K562 (cell line): ENCODE data around the gene PAIP2. TPM values are rescaled to one million over a fixed set of nuclear protein-coding genes. Genes with fewer than 3 reads are reported as not detected.

Experiments
- ATAC-seq: fragments of 200-7000 bp; cut with Tn5 transposase; 3 replicates; pipeline ENCODE4 v1.9.1; 2020; ENCODE audit warnings: moderate library complexity
- BruUV-seq: library from RNA; stranded (reverse); fragments of 400-500 nt; replicated peaks from 2 replicates; lab custom pipeline; 2021; lab: Mats Ljungman, UMichigan
- CTCF ChIA-PET: fragments of 300-600 bp; formaldehyde crosslinking; extraction: SDS; loops from one replicate; lab custom pipeline; 2021; ENCODE audit warnings: low intra/inter-chr PET ratio; lab: Yijun Ruan, JAX
- POLR2A ChIA-PET: fragments of 300-600, 350-650 bp; sonication (Branson Sonifier 250); formaldehyde crosslinking; extraction: SDS; loops from one replicate; lab custom pipeline; 2021; ENCODE audit warnings: antibody characterized with exemption, inconsistent platforms; lab: Yijun Ruan, JAX
- DNase-seq, 4 experiments: peaks; one replicate each; pipeline versions ENCODE4 v3.0.0 to v3.0.0-alpha.2; 2011 to 2018; ENCODE audit warnings: low spot score in 3 of 4, mixed read lengths in 3 of 4; ENCODE audit errors: extremely low read depth in 1 of 4
- FAIRE-seq: peaks from 2 replicates; lab custom pipeline; 2011; peaks lifted over from hg19 to GRCh38; lab: Jason Lieb, UNC
- H2AFZ ChIP-seq: 2 replicates; pipeline ENCODE4 v1.6.0; 2011; ENCODE audit warnings: low read depth, low read length, control low read depth, inconsistent platforms
- H3K27ac ChIP-seq: fragments of 200-600 bp; 3 replicates; pipeline ENCODE4 v1.8.0; 2011; ENCODE audit warnings: low read depth, mild to moderate bottlenecking, control low read depth, inconsistent platforms, low read length, moderate library complexity, mixed read lengths; ENCODE audit errors: extremely low read depth
- H3K27me3 ChIP-seq, 2 experiments: fragments of 300-600 bp in 1 of 2; 2 replicates in 1 of 2; 3 replicates in 1 of 2; pipeline versions ENCODE4 v1.6.0 to v1.8.0; 2011; ENCODE audit warnings: inconsistent platforms in 2 of 2, low read length in 2 of 2, mild to moderate bottlenecking in 1 of 2, mixed read lengths in 1 of 2, moderate library complexity in 1 of 2; ENCODE audit not compliant: control insufficient read depth in 2 of 2, insufficient read depth in 2 of 2
- H3K36me3 ChIP-seq: fragments of 300-600 bp; 3 replicates; pipeline ENCODE4 v1.8.0; 2011; ENCODE audit warnings: mild to moderate bottlenecking, low read length, inconsistent platforms; ENCODE audit not compliant: control insufficient read depth, insufficient read depth
- H3K4me1 ChIP-seq, 2 experiments: fragments of 200-600 bp in 1 of 2; replicated peaks in 1 of 2; 2 replicates in 1 of 2; 3 replicates in 1 of 2; pipeline versions ENCODE4 v1.5.1 to v1.8.0; 2011; ENCODE audit warnings: inconsistent platforms in 2 of 2, low read length in 2 of 2, mild to moderate bottlenecking in 1 of 2, mixed read lengths in 1 of 2, moderate library complexity in 1 of 2; ENCODE audit not compliant: control insufficient read depth in 2 of 2, insufficient read depth in 2 of 2
- H3K4me2 ChIP-seq: 2 replicates; pipeline ENCODE4 v1.6.1; 2011; ENCODE audit warnings: low read length, control low read depth, inconsistent platforms, mixed read lengths; ENCODE audit not compliant: insufficient read depth
- H3K4me3 ChIP-seq: fragments of 200-600 bp; sonication (generic), shearing (Covaris generic); 2 replicates; pipeline ENCODE4 v1.5.1; 2016; ENCODE audit warnings: control low read depth, inconsistent platforms
- H3K79me2 ChIP-seq: fragments of 200-600 bp; 3 replicates; pipeline ENCODE4 v1.8.0; 2011; ENCODE audit warnings: low read length, inconsistent platforms; ENCODE audit not compliant: control insufficient read depth, insufficient read depth
- H3K9ac ChIP-seq, 2 experiments: 2 replicates each; pipeline versions ENCODE4 v1.6.0 to v1.6.1; 2011; ENCODE audit warnings: low read depth in 2 of 2, low read length in 2 of 2, control low read depth in 1 of 2, inconsistent platforms in 1 of 2, mild to moderate bottlenecking in 1 of 2, mixed read lengths in 1 of 2; ENCODE audit not compliant: insufficient read depth in 1 of 2
- H3K9me1 ChIP-seq: one replicate; pipeline ENCODE4 v1.6.0; 2011; ENCODE audit warnings: inconsistent platforms, mild to moderate bottlenecking, low read length, moderate library complexity; ENCODE audit not compliant: control insufficient read depth, insufficient read depth
- H3K9me3 ChIP-seq: replicated peaks from 2 replicates; pipeline ENCODE4 v1.5.1; 2011; ENCODE audit warnings: low read depth, low read length, inconsistent platforms; ENCODE audit not compliant: control insufficient read depth, insufficient read depth
- H4K20me1 ChIP-seq: replicated peaks from 2 replicates; pipeline ENCODE4 v1.6.1; 2011; ENCODE audit warnings: low read length, inconsistent platforms, mixed read lengths; ENCODE audit not compliant: control insufficient read depth, insufficient read depth
- FOXJ2 ChIP-seq: fragments of 200-800 bp; sonication (Bioruptor generic); IDR thresholded peaks from 2 replicates; pipeline ENCODE4 v1.6.1; 2016; ENCODE audit warnings: missing genetic modification characterization, missing compliant biosample characterization
- HDAC1 ChIP-seq, 2 experiments: fragments of 450-650 bp; IDR thresholded peaks; 2 replicates each; pipeline ENCODE4 v1.6.1; 2016 to 2017; ENCODE audit warnings: inconsistent platforms in 1 of 2, mild to moderate bottlenecking in 1 of 2, moderate library complexity in 1 of 2
- MCM3 ChIP-seq: fragments of 450-650 bp; IDR thresholded peaks from 2 replicates; pipeline ENCODE4 v1.6.1; 2016
- MYBL2 ChIP-seq, 2 experiments: fragments of 450-650 bp in 1 of 2; sonication (generic) in 1 of 2; formaldehyde crosslinking in 1 of 2; IDR thresholded peaks; 2 replicates each; pipeline versions ENCODE4 v1.6.1 to v1.8.1; 2017 to 2022; ENCODE audit warnings: borderline replicate concordance in 1 of 2, inconsistent platforms in 1 of 2, low read depth in 1 of 2, mild to moderate bottlenecking in 1 of 2, missing genetic modification reagents in 1 of 2, moderate library complexity in 1 of 2
- ZNF165 ChIP-seq: fragments of 250-450 bp; sonication (Bioruptor Pico); IDR thresholded peaks from 2 replicates; pipeline ENCODE4 v1.4.0; 2020; ENCODE audit warnings: borderline replicate concordance
- ZNF316 ChIP-seq: fragments of 450-650 bp; IDR thresholded peaks from 2 replicates; pipeline ENCODE4 v1.6.1; 2016
- ZNF77 ChIP-seq: fragments of 250-450 bp; sonication (Bioruptor Pico); IDR thresholded peaks from 2 replicates; pipeline ENCODE4 v1.5.0; 2020
- WGBS: fragments of 100-300 bp; shearing (Covaris generic); methylation state at CpG from one replicate; pipeline ENCODE4 v1.1.6; 2016; ENCODE audit warnings: low coverage, mixed read lengths; ENCODE audit not compliant: insufficient coverage; ENCODE audit errors: missing lambda C conversion rate; 5-methylcytosine and 5-hydroxymethylcytosine counted together
- in situ Hi-C: fragments of 300-500 bp; cut with MboI; formaldehyde crosslinking; loops from 4 replicates; pipeline ENCODE4 v1.15.0; 2018; ENCODE audit warnings: inconsistent platforms, mixed read lengths
- intact Hi-C: fragments of 100-400 bp; cut with micrococcal nuclease; formaldehyde crosslinking; loops from 2 replicates; pipeline ENCODE4 v1.14.2; 2022
- polyA plus RNA-seq, 8 experiments: library from polyadenylated mRNA; depleted of rRNA in 4 of 8; stranded (reverse) in 5 of 8; unstranded in 3 of 8; fragments of >200 nt; fragmentation: Nextera tagmentation in 2 of 8; fragmentation: Illumina TruSeq in 1 of 8; extraction: Ambion mirVana in 2 of 8; extraction: Trizol in 1 of 8; gene quantifications; 2 replicates each; pipeline versions ENCODE4 v1.2.1 to v1.2.3, GENCODE V29; 2011 to 2014; ENCODE audit warnings: inconsistent platforms in 1 of 8, missing spikeins in 1 of 8
- total RNA-seq, 7 experiments: library from RNA; depleted of rRNA in 6 of 7; stranded (reverse); fragments of >200 nt in 6 of 7; fragmentation: Illumina TruSeq in 2 of 7; extraction: Trizol in 2 of 7; gene quantifications; 2 replicates each; pipeline versions ENCODE4 v1.2.1 to v1.2.3, GENCODE V29; 2011 to 2021; ENCODE audit warnings: low replicate concordance in 1 of 7

The PAIP2 gene
- total and polyA plus RNA-seq, 9 of the 15 experiments (the other 6 are each of a cell fraction or from before 2014, with no cell fraction given), result 78.3 to 187 (median 128) TPM

DNA sequence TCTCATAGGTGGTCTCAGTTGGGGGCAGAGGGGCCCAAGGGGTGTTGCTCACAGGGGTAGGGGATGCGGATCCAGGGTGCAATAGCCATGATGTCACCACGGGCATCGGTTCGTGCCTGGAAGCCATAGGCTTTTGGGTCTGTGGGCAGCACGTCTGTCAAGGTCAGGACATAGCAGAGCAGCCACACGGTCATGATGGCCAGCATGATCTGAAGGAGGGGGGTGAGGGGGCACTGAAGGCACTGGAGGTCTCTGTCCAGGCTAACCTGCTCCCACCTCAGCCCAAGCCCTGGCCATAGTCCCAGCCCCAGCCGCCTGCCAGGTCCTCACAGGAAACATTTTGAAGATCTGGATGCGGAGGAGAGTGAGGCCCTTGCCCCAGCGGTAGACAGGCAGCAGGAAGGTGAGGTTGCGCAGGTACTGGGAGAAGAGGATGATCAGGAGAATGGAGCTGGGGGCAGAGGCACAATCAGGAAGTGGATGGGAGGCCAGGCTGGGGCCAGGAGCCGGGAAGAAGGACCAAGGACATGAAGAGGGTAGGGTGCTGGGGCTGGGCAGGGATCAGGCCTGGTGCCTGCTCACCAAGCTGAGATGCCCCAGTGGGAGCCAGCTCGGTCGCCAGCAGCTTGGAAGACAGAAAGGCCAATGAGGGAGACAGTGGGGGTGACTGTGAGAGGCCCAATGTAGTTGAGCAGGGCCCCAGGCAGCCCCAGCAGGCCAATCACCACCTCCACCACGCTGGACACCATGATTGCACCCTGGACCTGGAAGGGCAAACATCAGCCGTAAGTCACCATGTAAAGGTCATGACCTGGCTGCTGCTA lies 38.2 kb downstream of the PAIP2 start (continued):
- TF ChIP-seq FOXJ2 (no peak), HDAC1 (IDR thresholded peaks at IDR 0.05) (no peak)

DNA sequence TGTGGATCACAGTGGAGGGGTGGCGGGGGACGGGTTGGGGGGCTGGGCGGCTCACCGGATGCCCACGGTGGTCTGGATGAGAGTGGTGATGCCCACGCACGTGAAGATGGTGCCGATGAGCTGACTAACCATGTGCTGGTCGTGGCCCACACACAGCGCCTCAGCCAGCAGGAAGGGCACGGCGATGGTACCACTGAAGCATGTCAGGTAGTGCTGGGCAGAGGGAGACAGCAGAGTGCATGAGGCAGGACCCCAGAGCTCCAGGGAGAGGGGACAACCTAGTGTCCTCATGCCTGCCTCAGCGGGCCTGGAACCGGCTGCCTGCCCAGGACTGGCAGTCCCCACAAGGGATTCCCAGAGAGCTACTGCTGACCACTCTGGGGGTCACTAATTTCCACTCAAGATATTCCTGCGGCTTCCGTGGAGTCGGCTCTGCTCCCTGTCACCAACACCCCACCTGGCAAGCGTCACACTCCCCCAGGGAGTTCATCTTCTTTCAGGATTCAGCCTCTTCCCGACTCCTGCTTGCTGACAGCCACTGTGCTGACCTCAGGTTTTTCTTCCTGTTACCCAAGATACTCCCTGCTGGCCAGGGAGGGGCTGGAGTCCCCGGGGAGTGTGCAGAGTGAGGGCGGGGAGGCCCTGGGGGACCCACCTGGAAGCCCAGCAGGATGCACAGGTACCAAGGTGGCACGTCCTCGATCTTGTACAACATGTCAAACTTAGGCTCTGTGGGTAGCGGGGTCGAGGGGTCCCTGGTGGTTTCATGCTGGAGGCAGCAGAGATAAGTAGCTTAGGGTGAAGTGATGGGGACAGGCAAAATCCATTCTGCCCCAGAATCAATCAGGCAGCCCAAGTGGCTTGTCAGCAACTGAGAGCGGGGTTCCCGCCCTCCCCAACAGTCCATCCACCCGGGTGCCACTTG lies 40.4 kb downstream of the PAIP2 start:
- no peaks in the 10 kb centered on the region for H4K20me1 ChIP-seq
- H3K4me1 ChIP-seq, result peaks cover 26 to 62% of the 10 kb centered on the region in 2 experiments; a peak in 4 of 5 replicates
- H3K9ac ChIP-seq, result peak overlapping the region in 1 of 2 experiments; percentile 68; a peak in 2 of 4 replicates
- in situ Hi-C loops (no loop called here), intact Hi-C loops (no loop called here)
- ChIA-PET CTCF (no interaction called here), POLR2A (interaction anchor here (0.6 to 1.8 kb wide), 8 partner anchors 10 to 101 kb away, joined by 3 to 8 read pairs (median 4); partner anchors contain the start of genes MATR3, SPATA24 and STING1)
- peak in 1 of 4 experiments; percentile 23 for DNase-seq
- BruUV-seq, result no TSS peak
- no peaks in the 10 kb centered on the region for H3K79me2 ChIP-seq
- H3K4me3 ChIP-seq, result no peak overlapping the region
- H3K36me3 ChIP-seq, result no peaks in the 10 kb centered on the region
- no peaks in the 10 kb centered on the region for H3K27me3 ChIP-seq
- H3K27ac ChIP-seq, result no peak overlapping the region
- TF ChIP-seq MCM3, result no peak
- TF ChIP-seq MYBL2 (IDR thresholded peaks at IDR 0.05; ENCODE audit: low read depth), result no peak
- no peak for TF ChIP-seq MYBL2 (CRISPR knock-in tag; IDR thresholded peaks at IDR 0.05; ENCODE audit: borderline replicate concordance)
- no peak for TF ChIP-seq ZNF77 (CRISPR knock-in tag)
- TF ChIP-seq ZNF165 (CRISPR knock-in tag), result no peak
- TF ChIP-seq ZNF316, result 0 out of 2 replicates have a peak, but pooled peaks have one; percentile 9
- TF ChIP-seq, all 486 proteins: peak for 1
- no peak for FAIRE-seq
- no peaks in the 10 kb centered on the region for H3K9me1 ChIP-seq
- no peak overlapping the region for H3K4me2 ChIP-seq
- ATAC-seq, result peak; percentile 28; the same call in 2 of the 3 replicates
- H2AFZ ChIP-seq, result peak overlapping the region; percentile 66
- H3K9me3 ChIP-seq, result no peaks in the 10 kb centered on the region; the same call in 1 of the 2 replicates
- 63% methylated on average over 16 of the region's 28 CpGs for WGBS
